Measurements from ENCODE around the gene MLEC.
A peak's percentile ranks its signal among the peaks of the same experiment; 100 is the strongest.

MLEC gene

GRCh38 chr12:120690978-120691377 lies 4.0 kb downstream of the MLEC start:
- no peak overlapping the region for H2AFZ ChIP-seq
- H3K27ac ChIP-seq, result peak overlapping the region; percentile 60
- no peaks in the 10 kb centered on the region for H3K27me3 ChIP-seq (ENCODE audit: control insufficient read depth, insufficient read depth, low read length)
- peaks cover 46% of the 10 kb centered on the region for H3K79me2 ChIP-seq
- H3K4me2 ChIP-seq (ENCODE audit: low read length), result no peak overlapping the region
- no peak overlapping the region for H3K9ac ChIP-seq
- peaks cover 41% of the 10 kb centered on the region for H3K4me1 ChIP-seq
- TF ChIP-seq CTCF (IDR thresholded peaks at IDR 0.05), result no peak
- H3K9me3 ChIP-seq (ENCODE audit: control insufficient read depth, low read length), result no peaks in the 10 kb centered on the region
- no peak overlapping the region for H3K4me3 ChIP-seq (ENCODE audit: low read depth, low read length)
- no peaks in the 10 kb centered on the region for H3K36me3 ChIP-seq (ENCODE audit: control insufficient read depth, insufficient read depth, low read length)

- no peak overlapping the region for H2AFZ ChIP-seq
- peak overlapping the region; percentile 60 for H3K27ac ChIP-seq
- TF ChIP-seq CTCF (IDR thresholded peaks at IDR 0.05), result no peak
- H3K79me2 ChIP-seq, result peaks cover 53% of the 10 kb centered on the region
- H3K4me2 ChIP-seq (ENCODE audit: low read length), result peak overlapping the region; percentile 47
- H3K36me3 ChIP-seq (ENCODE audit: control insufficient read depth, insufficient read depth, low read length), result no peaks in the 10 kb centered on the region
- H3K4me3 ChIP-seq (ENCODE audit: low read depth, low read length), result no peak overlapping the region
- H3K9ac ChIP-seq, result no peak overlapping the region
- no peaks in the 10 kb centered on the region for H3K27me3 ChIP-seq (ENCODE audit: control insufficient read depth, insufficient read depth, low read length)
- no peaks in the 10 kb centered on the region for H3K9me3 ChIP-seq (ENCODE audit: control insufficient read depth, low read length)
- H3K4me1 ChIP-seq, result peaks cover 41% of the 10 kb centered on the region
These were observed 5.6 kb downstream of the MLEC start for GRCh38 chr12:120692524-120693033.

GRCh38 chr12:120693848-120694247 lies 6.9 kb downstream of the MLEC start:
- Histone ChIP-seq H3K27ac (no peak overlapping the region), H3K36me3 (ENCODE audit: control insufficient read depth, insufficient read depth, low read length) (no peaks in the 10 kb centered on the region), H3K79me2 (peaks cover 41% of the 10 kb centered on the region), H2AFZ (no peak overlapping the region), H3K27me3 (ENCODE audit: control insufficient read depth, insufficient read depth, low read length) (no peaks in the 10 kb centered on the region), H3K4me1 (peaks cover 36% of the 10 kb centered on the region), H3K9me3 (ENCODE audit: control insufficient read depth, low read length) (no peaks in the 10 kb centered on the region), H3K4me3 (ENCODE audit: low read depth, low read length) (no peak overlapping the region), H3K9ac (no peak overlapping the region), H3K4me2 (ENCODE audit: low read length) (no peak overlapping the region)
- no peak for TF ChIP-seq CTCF (IDR thresholded peaks at IDR 0.05)

- peaks cover 15% of the 10 kb centered on the region for H3K4me1 ChIP-seq
These were observed 9.7 kb downstream of the MLEC start for GRCh38 chr12:120696626-120697025.

More at GRCh38 chr12:120696626-120697025, 9.7 kb downstream of the MLEC start:
- no peak overlapping the region for H2AFZ ChIP-seq
- H3K27me3 ChIP-seq (ENCODE audit: control insufficient read depth, insufficient read depth, low read length), result no peaks in the 10 kb centered on the region
- H3K4me3 ChIP-seq (ENCODE audit: low read depth, low read length), result no peak overlapping the region
- H3K9me3 ChIP-seq (ENCODE audit: control insufficient read depth, low read length), result no peaks in the 10 kb centered on the region
- H3K36me3 ChIP-seq (ENCODE audit: control insufficient read depth, insufficient read depth, low read length), result no peaks in the 10 kb centered on the region
- H3K4me2 ChIP-seq (ENCODE audit: low read length), result no peak overlapping the region
- peak overlapping the region; percentile 12 for H3K27ac ChIP-seq
- H3K9ac ChIP-seq, result no peak overlapping the region
- peaks cover 27% of the 10 kb centered on the region for H3K79me2 ChIP-seq
- no peak for TF ChIP-seq CTCF (IDR thresholded peaks at IDR 0.05)

Measured in parathyroid adenoma (tissue), 2 donors.